GM18873 (cell line): ENCODE data around the gene MFSD2A.
"Not testable (repeated sequence)": the region's sequence is repeated elsewhere in the genome, so short reads cannot be mapped to it uniquely, and the experiment has no call there.

Experiments used
- ATAC-seq: cut with Tn5 transposase; IDR thresholded peaks from one replicate; pipeline ENCODE4 v1.9.1; 2021; ENCODE audit warnings: mild to moderate bottlenecking, moderate library complexity, moderate number of reproducible peaks; ENCODE audit not compliant: unreplicated experiment, low FRiP score

Gene MFSD2A

GRCh38 chr1:39954870-39955546 is at the start of gene MFSD2A:
Gene MFSD2A, plus strand, starts transcription at chr1:39955145. Its CDS starts 148 bp downstream, at chr1:39955293.
- no peak for ATAC-seq

GRCh38 chr1:39905172-39905571 is 49.8 kb upstream of the MFSD2A start:
- no peak for ATAC-seq

GRCh38 chr1:39907528-39908453 is 47.2 kb upstream of the MFSD2A start:
- no peak for ATAC-seq

- no peak for ATAC-seq
Observed at GRCh38 chr1:39908534-39908933, 46.4 kb upstream of the MFSD2A start.

GRCh38 chr1:39910263-39910662 is 44.7 kb upstream of the MFSD2A start:
- no peak for ATAC-seq

GRCh38 chr1:39913136-39913535 is 41.8 kb upstream of the MFSD2A start:
- ATAC-seq = not testable (repeated sequence)

GRCh38 chr1:39915499-39916129 is 39.3 kb upstream of the MFSD2A start:
- ATAC-seq = no peak

GRCh38 chr1:39917825-39918224 is 37.1 kb upstream of the MFSD2A start:
- no peak for ATAC-seq

- no peak for ATAC-seq
Observed at GRCh38 chr1:39919545-39919944, 35.4 kb upstream of the MFSD2A start.

GRCh38 chr1:39922251-39922688 is 32.7 kb upstream of the MFSD2A start:
- ATAC-seq = no peak

- ATAC-seq = no peak
Observed at GRCh38 chr1:39925721-39926342, 29.1 kb upstream of the MFSD2A start.

GRCh38 chr1:39926343-39926793 is 28.6 kb upstream of the MFSD2A start:
- no peak for ATAC-seq

GRCh38 chr1:39926820-39927219 is 28.1 kb upstream of the MFSD2A start:
- ATAC-seq = no peak

- no peak for ATAC-seq
Observed at GRCh38 chr1:39927538-39927937, 27.4 kb upstream of the MFSD2A start.

- no peak for ATAC-seq
Observed at GRCh38 chr1:39928809-39929587, 25.9 kb upstream of the MFSD2A start.

GRCh38 chr1:39933956-39934941 is 20.7 kb upstream of the MFSD2A start:
- no peak for ATAC-seq

GRCh38 chr1:39936724-39937491 is 18.0 kb upstream of the MFSD2A start:
- ATAC-seq = no peak

GRCh38 chr1:39938856-39939255 is 16.1 kb upstream of the MFSD2A start:
- ATAC-seq = no peak
